Stomach smooth muscle (tissue), 2 donors: ENCODE measurements around the gene RND3.

Source experiments
- H3K27ac ChIP-seq: one replicate; pipeline ENCODE4 v1.7.0; 2013; ENCODE audit warnings: mild to moderate bottlenecking, low read length, inconsistent platforms
- H3K27me3 ChIP-seq, 2 donors: one replicate each; pipeline ENCODE4 v1.7.0; 2013; ENCODE audit warnings: low read length in 2 of 2; ENCODE audit not compliant: insufficient read depth in 2 of 2, control insufficient read depth in 1 of 2
- H3K36me3 ChIP-seq, 2 donors: one replicate each; pipeline ENCODE4 v1.7.0; 2013; ENCODE audit warnings: low read length in 2 of 2; ENCODE audit not compliant: control insufficient read depth in 2 of 2, insufficient read depth in 2 of 2
- H3K4me1 ChIP-seq: one replicate; pipeline ENCODE4 v1.7.0; 2013; ENCODE audit warnings: low read length; ENCODE audit not compliant: control insufficient read depth, insufficient read depth
- H3K4me3 ChIP-seq, 2 donors: one replicate each; pipeline ENCODE4 v1.7.0; 2013; ENCODE audit warnings: low read length in 2 of 2
- H3K9ac ChIP-seq, 2 donors: one replicate each; pipeline ENCODE4 v1.7.0; 2013; ENCODE audit warnings: low read length in 2 of 2, mild to moderate bottlenecking in 1 of 2
- H3K9me3 ChIP-seq, 2 donors: one replicate each; pipeline ENCODE4 v1.7.0; 2013; ENCODE audit warnings: low read length in 2 of 2; ENCODE audit not compliant: control insufficient read depth in 2 of 2
- donor health status: healthy.
- donor health status: Pancreatic carcinoma.

The RND3 gene

DNA sequence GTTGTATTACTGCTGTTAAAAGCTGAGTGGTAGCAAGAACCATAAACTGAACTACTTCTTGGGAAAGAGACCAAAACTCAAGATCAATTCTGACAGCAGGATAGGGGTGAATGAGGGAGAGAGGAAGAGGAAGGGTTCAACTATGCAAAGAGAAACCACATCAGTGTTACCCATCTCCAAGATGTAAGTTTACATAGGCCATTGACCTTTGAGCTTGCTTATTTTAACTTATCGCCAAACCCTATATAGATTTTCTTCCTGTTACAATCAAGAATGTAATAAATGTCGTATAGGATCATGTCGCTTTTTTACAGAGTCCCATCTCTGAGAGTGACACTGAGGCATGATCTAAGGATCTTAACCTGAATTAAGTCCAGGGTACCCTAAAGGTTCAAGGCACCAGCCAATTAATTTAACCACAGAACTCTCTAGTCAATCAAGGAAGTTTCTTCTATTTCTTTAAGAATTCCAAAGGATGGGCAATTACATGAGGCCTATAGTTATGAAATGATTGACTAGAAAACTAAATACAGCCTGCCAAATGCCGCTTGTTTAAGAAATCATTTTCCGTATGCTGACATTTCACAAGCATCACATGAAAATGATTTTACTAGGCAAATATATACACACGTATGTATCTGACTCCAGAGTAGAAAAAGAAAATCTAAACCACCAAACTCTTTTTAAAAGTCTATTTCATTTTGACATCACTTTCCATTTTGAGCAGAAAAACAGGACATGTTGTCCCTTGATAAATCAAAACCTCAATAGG lies 11.8 kb downstream of the RND3 start:
- H3K4me1 ChIP-seq: peaks cover 33% of the 10 kb centered on the region

GRCh38 chr2:150474326-150475074 lies 13.0 kb downstream of the RND3 start:
- no peaks in the 10 kb centered on the region for H3K27me3 ChIP-seq
- no peak overlapping the region for H3K9ac ChIP-seq
- H3K27ac ChIP-seq: no peak overlapping the region
- no peaks in the 10 kb centered on the region for H3K9me3 ChIP-seq
- H3K4me3 ChIP-seq: no peak overlapping the region
- H3K4me1 ChIP-seq: peaks cover 26% of the 10 kb centered on the region
- peaks cover 22 to 39% of the 10 kb centered on the region in 2 donors for H3K36me3 ChIP-seq

More for the DNA sequence above, 11.8 kb downstream of the RND3 start:
- no peaks in the 10 kb centered on the region for H3K27me3 ChIP-seq
- no peaks in the 10 kb centered on the region for H3K9me3 ChIP-seq
- peak overlapping the region; percentile 66 for H3K27ac ChIP-seq
- peaks cover 12 to 28% of the 10 kb centered on the region in 2 donors for H3K36me3 ChIP-seq
- peak overlapping the region in 1 of 2 donors; percentile 50 for H3K4me3 ChIP-seq
- H3K9ac ChIP-seq: peak overlapping the region; percentile 36 to 48

- Histone ChIP-seq H3K4me1 (peaks cover 22% of the 10 kb centered on the region), H3K27ac (peak overlapping the region; percentile 2), H3K9ac (no peak overlapping the region), H3K9me3 (no peaks in the 10 kb centered on the region), H3K27me3 (no peaks in the 10 kb centered on the region), H3K4me3 (no peak overlapping the region), H3K36me3 (peaks cover 22 to 46% of the 10 kb centered on the region in 2 donors)
These were observed 13.7 kb downstream of the RND3 start for GRCh38 chr2:150473767-150474166.

- H3K27ac ChIP-seq: no peak overlapping the region
- no peak overlapping the region for H3K9ac ChIP-seq
- no peaks in the 10 kb centered on the region for H3K27me3 ChIP-seq
- peaks cover 22 to 50% of the 10 kb centered on the region in 2 donors for H3K36me3 ChIP-seq
- H3K4me1 ChIP-seq: peaks cover 17% of the 10 kb centered on the region
- no peak overlapping the region for H3K4me3 ChIP-seq
- no peaks in the 10 kb centered on the region for H3K9me3 ChIP-seq
These were observed 15.0 kb downstream of the RND3 start for GRCh38 chr2:150472511-150472899.

- H3K4me1 ChIP-seq: peaks cover 13% of the 10 kb centered on the region
- H3K27ac ChIP-seq: no peak overlapping the region
- H3K4me3 ChIP-seq: no peak overlapping the region
- H3K27me3 ChIP-seq: no peaks in the 10 kb centered on the region
- H3K9ac ChIP-seq: no peak overlapping the region
- H3K36me3 ChIP-seq: peaks cover 22 to 50% of the 10 kb centered on the region in 2 donors
- no peaks in the 10 kb centered on the region for H3K9me3 ChIP-seq
These were observed 15.5 kb downstream of the RND3 start for GRCh38 chr2:150471813-150472510.

DNA sequence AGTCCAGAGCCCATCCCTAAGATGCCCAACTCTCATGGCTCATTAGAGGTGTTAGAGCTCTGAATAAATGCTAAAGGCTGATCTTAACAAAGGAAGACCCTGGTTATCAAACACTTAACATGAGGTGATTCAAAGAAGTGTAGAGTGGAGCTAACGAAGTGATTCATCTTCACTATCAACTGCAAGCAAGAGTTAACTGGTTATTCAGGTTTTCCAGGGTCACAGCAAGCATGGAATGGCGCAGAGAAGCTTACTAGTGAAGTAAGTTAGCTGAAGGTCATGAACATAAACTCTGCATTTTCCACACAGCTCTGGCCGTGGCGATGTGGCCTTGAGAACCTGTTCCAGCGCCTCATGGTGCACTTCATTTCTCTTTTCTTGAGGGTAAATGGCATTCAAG lies 17.0 kb downstream of the RND3 start:
- Histone ChIP-seq H3K36me3 (peaks cover 22 to 50% of the 10 kb centered on the region in 2 donors), H3K9me3 (no peaks in the 10 kb centered on the region), H3K27ac (no peak overlapping the region), H3K4me1 (peaks cover 4% of the 10 kb centered on the region), H3K4me3 (no peak overlapping the region), H3K9ac (no peak overlapping the region), H3K27me3 (no peaks in the 10 kb centered on the region)

DNA sequence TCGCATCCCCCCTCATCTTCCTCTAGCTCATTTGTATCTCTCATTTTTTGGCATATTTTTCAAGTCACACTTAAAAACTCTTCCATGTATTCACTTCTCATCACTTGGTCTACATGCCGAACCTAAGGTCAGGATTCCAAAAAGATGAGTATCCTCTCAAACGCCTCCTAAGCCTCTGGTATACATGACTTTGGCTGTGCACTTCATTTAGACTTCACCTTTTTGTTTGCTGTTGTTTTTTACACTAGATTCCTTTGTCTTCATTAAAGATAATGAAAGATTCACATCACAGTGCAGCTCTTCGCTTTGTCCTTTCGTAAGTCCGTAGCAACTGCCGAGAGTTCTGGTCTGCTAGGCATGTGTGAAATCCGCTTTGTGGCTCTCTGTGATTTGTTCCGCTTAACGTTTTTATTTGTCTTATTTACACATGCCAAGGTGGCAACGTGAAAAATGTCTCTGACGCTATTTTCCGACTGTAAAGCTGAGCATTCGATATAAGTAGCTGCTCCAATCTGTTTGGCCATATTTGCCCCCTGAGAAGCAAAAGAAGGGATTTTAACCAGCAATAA lies 17.7 kb downstream of the RND3 start:
- Histone ChIP-seq H3K9ac (no peak overlapping the region), H3K9me3 (no peaks in the 10 kb centered on the region), H3K4me1 (peaks cover 4% of the 10 kb centered on the region), H3K27ac (no peak overlapping the region), H3K36me3 (peaks cover 22 to 50% of the 10 kb centered on the region in 2 donors), H3K27me3 (no peaks in the 10 kb centered on the region), H3K4me3 (no peak overlapping the region)

DNA sequence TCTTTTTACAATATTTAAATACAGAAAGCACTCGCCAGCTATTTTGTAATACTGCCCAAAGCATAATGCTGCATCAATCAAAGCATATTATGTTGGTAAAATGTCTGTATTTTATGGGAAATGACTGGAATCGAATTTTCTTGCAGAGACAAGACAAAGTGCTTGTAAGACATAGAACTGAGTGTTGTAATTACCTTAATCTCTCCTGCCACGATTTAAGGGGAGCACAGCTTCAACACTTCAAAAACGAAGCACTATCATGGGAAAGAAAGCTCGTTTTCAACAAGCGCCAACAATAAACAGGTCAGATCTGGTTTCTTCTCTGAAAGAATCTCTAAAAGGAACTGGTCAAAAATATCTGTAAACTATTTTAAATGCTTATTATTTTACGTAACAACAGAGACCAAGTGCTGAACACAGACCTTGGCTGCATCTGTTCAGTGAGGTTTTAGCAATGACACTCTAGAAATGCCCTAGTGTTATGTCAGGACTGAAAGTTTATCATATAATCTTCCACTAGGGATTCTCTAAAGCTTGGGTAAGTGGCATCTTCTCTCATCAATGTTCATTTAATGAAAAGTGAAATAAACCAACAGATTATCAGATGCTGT lies 19.0 kb downstream of the RND3 start:
- H3K27ac ChIP-seq: no peak overlapping the region
- peaks cover 19 to 38% of the 10 kb centered on the region in 2 donors for H3K36me3 ChIP-seq
- peaks cover 4% of the 10 kb centered on the region for H3K4me1 ChIP-seq

DNA sequence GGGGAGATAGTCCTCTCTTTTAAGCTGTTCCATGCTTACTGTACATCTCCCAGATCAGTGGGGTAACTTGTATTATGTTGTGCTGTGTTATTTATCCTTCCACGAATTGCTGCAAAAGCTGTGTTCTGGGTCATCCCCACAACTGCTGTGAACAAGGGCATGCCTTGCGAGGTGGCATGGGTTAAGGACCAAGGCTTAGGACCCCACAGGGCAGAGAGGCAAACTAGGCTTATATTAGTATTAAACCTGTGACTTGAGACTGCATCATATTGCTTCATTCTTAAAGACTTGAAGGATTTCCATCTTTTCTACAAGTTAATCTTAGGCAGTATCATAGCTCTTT lies 19.9 kb downstream of the RND3 start:
- Histone ChIP-seq H3K27ac (no peak overlapping the region), H3K4me1 (peaks cover 4% of the 10 kb centered on the region), H3K9me3 (no peaks in the 10 kb centered on the region), H3K27me3 (no peaks in the 10 kb centered on the region), H3K36me3 (peaks cover 19 to 32% of the 10 kb centered on the region in 2 donors), H3K4me3 (no peak overlapping the region), H3K9ac (peak overlapping the region in 1 of 2 donors; percentile 30)

More for the DNA sequence above, 19.0 kb downstream of the RND3 start:
- Histone ChIP-seq H3K9me3 (no peaks in the 10 kb centered on the region), H3K27me3 (no peaks in the 10 kb centered on the region), H3K4me3 (no peak overlapping the region), H3K9ac (no peak overlapping the region)
